ACHN (cell line): ENCODE data around the gene DAPK2.
"Not testable (repeated sequence)": the region's sequence is repeated elsewhere in the genome, so short reads cannot be mapped to it uniquely, and the experiment has no call there.

Source experiments
- DNase-seq: peaks from one replicate; pipeline ENCODE4 v3.0.0-alpha.2; 2015
- in situ Hi-C: cut with HindIII; loops from 2 replicates; pipeline ENCODE4 v1.10.0; 2017; ENCODE audit warnings: low sequenced_read_pairs, low pct_ligation_motif_present, low pct_unique_long_range_greater_than_20kb

Gene DAPK2

DNA sequence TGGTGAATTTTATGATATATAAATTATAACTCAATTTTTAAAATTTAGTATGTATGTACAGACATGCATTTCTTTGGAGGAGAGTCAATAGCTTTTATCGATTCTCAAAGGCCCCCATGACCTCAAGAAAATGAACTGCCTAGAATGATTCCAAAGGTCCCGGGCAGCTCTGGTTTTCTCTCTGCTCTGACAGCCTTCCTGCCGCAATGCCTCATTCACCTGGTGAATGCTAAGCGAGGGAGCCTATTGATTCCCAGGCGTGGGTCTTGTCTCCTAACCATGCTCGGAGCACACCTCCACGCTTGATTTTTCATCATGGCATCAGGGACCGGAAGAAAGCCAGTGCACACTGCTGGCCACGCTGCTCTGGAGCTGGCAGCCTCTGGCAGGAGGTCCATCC lies 132.9 kb downstream of the DAPK2 start:
- in situ Hi-C loops, result no loop called here

GRCh38 chr15:63912061-63912615 lies 134.1 kb downstream of the DAPK2 start:
- no peak for DNase-seq
- in situ Hi-C loops, result no loop called here

More for the DNA sequence above, 132.9 kb downstream of the DAPK2 start:
- no peak for DNase-seq

GRCh38 chr15:63911160-63911559 lies 135.1 kb downstream of the DAPK2 start:
- in situ Hi-C loops, result no loop called here

GRCh38 chr15:63909819-63910437 lies 136.4 kb downstream of the DAPK2 start:
- in situ Hi-C loops, result no loop called here
- DNase-seq, result no peak

More at GRCh38 chr15:63911160-63911559, 135.1 kb downstream of the DAPK2 start:
- no peak for DNase-seq

- in situ Hi-C loops, result no loop called here
- no peak for DNase-seq
Measured at GRCh38 chr15:63908991-63909390, 137.3 kb downstream of the DAPK2 start.

DNA sequence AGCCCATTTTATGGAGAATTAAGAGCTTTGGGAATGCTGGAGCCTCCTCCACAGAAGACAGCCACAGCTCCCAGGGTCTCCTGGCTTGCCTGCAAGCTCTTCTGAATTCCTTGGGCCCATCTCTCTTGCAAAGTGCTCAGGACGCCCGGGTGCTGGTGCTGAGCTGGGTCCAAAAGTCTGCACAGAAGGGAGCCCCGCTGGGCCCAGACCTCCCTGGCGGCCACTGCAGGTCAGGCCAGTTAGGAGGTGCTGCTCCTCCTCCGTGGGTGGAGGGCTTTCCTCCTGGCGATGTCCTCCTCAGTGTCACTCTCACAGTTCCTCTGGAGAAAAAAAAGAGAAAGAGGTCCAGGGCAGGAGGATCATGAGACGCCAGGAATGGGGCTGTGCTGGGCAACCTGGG lies 138.0 kb downstream of the DAPK2 start:
- DNase-seq, result no peak
- in situ Hi-C loops, result no loop called here

DNA sequence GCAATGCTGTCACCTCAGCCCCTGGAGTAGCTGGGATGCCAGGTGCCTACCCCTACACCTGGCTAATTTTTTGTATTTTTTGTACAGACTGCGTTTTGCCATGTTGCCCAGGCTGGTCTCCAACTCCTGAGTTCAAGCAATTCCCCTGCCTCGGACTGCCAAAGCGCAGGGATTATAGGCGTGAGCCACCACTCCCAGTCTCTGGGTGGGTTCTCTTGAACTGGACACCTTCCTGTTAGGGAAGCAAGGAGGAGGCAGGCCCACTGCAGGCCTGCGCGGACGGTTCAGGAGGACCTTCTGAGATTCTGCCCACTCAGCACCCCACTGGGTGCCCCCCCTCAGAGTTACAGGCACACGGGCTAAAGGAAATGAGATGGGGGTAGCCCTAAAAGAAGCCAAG lies 138.8 kb downstream of the DAPK2 start:
- in situ Hi-C loops, result no loop called here
- no peak for DNase-seq

DNA sequence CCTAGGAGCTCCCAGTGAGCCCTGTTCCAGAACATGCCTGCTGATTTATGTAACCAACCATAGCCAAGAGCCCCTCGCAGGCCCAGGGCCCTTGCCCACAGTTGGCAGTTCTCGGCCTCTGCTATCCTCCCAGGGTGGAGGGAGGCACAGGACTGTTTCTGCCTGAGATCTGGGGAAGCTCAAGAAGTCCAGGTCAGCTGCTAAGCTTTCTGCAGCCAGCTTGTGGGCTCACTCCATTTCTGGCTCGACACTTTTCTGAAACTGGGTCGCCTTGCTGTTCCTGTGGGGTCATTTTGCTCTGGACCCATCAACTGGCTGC lies 140.1 kb downstream of the DAPK2 start:
- in situ Hi-C loops, result no loop called here
- no peak for DNase-seq

- in situ Hi-C loops, result no loop called here
- DNase-seq, result no peak
Measured at GRCh38 chr15:63905558-63906265, 140.6 kb downstream of the DAPK2 start.

- in situ Hi-C loops, result no loop called here
- no peak for DNase-seq
Measured at GRCh38 chr15:63905131-63905530, 141.2 kb downstream of the DAPK2 start.

DNA sequence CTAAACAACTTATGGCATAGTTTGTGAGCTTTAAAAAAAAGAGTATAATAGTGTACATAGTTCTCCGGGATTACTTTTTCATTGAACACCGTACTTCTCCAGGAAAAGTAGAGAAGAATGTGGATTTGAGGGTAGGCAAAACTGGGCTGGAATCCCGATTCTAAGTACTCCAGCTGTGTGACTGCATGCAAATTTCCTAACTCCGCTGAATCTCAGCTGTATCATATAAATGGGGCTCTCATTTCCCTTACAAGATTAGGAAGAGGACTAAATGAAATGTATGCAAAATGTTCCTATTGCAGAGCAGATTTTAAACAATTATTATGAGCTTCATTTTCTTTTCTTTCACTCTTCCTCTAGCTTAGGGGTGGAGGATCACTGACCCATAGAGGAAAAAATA lies 142.2 kb downstream of the DAPK2 start:
- in situ Hi-C loops, result no loop called here

GRCh38 chr15:63902671-63903035 lies 143.6 kb downstream of the DAPK2 start:
- no peak for DNase-seq
- in situ Hi-C loops, result no loop called here

More for the DNA sequence above, 142.2 kb downstream of the DAPK2 start:
- no peak for DNase-seq

- in situ Hi-C loops, result no loop called here
Measured at GRCh38 chr15:63901912-63902670, 144.2 kb downstream of the DAPK2 start.

GRCh38 chr15:63900306-63900705 lies 146.0 kb downstream of the DAPK2 start:
- in situ Hi-C loops, result no loop called here
- DNase-seq, result no peak

More at GRCh38 chr15:63901912-63902670, 144.2 kb downstream of the DAPK2 start:
- no peak for DNase-seq

DNA sequence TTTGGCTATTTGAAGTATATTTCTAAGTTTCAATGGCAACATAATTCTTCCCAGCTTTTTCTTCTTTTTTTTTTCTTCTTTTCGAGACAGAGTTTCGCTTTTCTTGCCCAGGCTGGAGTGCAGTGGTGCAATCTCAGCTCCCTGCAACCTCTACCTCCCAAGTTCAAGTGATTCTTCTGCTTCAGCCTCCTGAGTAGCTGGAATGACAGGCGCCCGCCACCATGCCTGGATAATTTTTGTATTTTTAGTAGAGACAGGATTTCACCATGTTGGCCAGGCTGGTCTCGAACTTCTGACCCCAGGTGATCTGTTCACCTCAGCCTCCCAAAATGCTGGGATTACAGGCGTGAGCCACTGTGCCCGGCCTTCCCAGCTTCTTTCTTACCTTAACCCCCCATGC lies 146.7 kb downstream of the DAPK2 start:
- DNase-seq, in situ Hi-C loops: not testable (repeated sequence)

- in situ Hi-C loops, result no loop called here
- DNase-seq, result no peak
Measured at GRCh38 chr15:63899193-63899592, 147.1 kb downstream of the DAPK2 start.

DNA sequence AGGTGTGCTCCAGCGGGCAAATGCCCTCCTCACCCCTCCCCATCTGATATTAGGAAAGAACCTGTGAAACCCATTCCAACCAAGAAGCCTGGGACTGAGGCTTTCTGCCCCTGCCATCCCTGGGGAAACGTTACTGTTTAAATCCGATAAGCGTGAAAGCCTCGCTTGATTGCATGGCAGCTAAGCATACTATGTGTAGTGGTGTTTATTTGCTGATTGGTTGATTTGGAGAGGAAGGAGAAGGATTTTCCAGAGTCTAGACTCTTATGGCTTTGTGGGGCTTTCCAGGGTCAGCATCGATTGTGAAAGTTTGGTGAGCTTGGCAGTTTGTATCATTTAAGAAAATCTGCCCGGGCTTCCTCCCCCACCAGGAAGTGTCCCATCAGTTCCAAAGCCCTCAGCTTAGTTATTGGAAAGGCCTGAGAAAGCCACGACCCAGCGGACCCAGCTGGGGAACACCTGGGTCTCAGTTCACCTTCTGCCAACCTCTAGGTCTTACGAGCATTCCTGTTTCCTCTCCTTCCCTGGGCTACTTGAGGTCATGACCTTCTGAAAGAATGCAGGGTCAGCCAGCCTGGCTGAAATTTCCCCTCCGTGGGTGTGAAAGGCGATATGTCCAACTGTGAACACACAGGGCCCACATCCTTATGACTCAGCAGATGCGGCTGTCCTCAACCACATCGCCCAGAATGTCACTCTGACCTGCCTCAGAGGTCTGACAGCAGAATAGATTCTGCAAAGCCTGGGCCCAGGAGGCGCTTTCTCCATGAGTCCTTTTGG lies 149.8 kb downstream of the DAPK2 start:
- no peak for DNase-seq
- in situ Hi-C loops, result no loop called here

- DNase-seq, result no peak
- in situ Hi-C loops, result no loop called here
Measured at GRCh38 chr15:63895787-63896218, 150.5 kb downstream of the DAPK2 start.

DNA sequence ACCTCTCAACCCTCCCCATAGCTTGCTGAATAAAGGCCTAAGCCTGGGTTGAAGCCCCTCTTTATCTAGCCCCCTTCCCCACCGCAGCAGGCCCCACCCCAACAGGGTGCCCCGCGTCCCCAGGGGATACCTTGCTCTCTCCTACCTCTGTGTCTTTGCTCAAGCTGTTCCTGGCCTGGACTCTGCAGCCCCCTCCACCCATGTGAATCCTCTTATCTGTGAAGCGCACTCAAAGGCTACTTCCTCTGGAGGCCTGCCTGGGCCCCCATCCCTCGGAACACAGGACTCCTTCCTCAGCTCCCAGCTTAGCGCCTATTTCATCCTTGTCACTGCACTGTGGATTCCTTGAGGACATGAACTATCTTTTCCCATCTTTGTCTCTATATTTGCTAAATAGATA lies 151.1 kb downstream of the DAPK2 start:
- no peak for DNase-seq
- in situ Hi-C loops, result no loop called here
